HG02642 (cell line): ENCODE data around the gene CALHM1.
"Not testable (repeated sequence)": the region's sequence is repeated elsewhere in the genome, so short reads cannot be mapped to it uniquely, and the experiment has no call there.

Experiments
- ATAC-seq: cut with Tn5 transposase; IDR thresholded peaks from one replicate; pipeline ENCODE4 v1.9.1; 2021; ENCODE audit warnings: mild to moderate bottlenecking; ENCODE audit not compliant: unreplicated experiment, poor library complexity

The CALHM1 gene

DNA sequence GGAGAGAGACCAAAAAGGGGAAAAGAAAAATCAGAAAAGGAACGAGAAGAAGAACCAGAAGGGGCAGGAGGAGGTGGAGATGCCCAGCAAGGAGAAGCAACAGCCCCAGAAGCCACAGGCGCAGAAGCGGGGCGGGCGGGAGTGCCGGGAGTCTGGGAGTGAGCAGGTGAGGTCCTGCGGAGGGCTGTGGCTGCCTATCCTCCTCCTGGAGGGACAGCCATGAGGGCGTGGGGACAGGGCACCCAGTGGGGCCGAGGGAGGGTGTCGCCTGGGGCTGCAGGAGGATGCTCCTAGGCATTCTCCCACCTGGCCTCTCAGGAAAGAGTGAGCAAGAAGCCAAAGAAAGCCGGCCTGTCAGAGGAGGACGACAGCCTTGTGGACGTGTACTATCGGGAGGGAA is 18.3 kb downstream of the CALHM1 start:
- ATAC-seq = no peak

DNA sequence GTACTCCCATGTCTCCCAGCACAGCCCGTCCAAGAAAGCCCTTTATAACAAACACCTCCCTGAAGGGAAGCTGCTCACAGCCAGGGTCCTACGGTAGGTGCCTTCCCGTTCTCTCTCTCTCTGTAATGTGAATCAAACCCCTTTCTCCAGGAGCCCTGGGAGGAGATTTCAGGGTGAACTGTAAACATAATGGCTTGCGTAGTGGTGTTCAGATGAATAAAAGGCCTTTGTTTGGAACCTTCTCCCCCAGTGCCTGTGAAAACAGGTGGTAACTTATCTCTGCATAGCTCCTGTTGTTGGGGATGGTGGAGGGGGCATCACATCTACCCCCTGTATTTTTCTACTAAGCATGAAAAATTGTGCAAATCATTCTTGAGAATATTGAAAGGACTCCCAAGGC is 18.9 kb downstream of the CALHM1 start:
- no peak for ATAC-seq

DNA sequence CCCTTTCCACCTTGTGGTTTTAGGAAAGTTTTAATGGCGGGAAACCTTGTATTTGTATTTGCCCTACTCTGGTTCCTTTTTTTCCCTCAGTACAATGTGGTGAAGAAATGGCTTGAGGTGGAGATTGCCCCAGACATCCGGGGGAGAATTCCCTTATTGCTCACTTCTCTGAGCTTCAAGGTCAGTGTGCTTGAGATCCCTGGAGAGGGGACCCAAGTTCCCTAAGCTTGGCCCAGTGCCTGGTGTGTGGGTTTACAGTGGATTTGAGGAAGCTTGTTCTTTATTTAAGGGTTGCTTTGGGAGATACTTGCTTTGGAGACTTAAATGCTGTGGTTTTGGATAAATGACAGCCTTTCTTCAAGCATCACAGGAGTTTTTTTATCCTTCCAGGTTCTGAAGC is 24.8 kb downstream of the CALHM1 start:
- ATAC-seq = no peak

DNA sequence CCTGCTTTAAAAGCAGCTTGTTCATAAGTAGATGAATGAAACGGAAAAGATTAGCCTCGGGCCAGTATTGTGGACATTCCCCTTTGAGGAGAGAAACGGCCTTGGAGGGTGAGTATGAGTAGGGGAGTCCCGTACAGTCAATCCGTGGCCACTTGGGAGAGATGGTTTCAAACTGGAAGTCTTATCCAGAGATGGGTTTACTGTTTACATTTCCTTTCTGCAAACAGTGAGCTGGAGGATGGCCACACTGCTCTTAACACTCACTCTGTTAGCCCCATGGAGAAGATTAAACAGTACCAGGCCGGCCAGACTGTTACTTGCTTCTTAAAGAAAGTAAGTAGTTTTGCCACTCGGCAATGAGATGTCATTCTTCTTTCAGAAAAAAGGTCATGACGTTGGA is 26.8 kb downstream of the CALHM1 start:
- ATAC-seq = no peak

DNA sequence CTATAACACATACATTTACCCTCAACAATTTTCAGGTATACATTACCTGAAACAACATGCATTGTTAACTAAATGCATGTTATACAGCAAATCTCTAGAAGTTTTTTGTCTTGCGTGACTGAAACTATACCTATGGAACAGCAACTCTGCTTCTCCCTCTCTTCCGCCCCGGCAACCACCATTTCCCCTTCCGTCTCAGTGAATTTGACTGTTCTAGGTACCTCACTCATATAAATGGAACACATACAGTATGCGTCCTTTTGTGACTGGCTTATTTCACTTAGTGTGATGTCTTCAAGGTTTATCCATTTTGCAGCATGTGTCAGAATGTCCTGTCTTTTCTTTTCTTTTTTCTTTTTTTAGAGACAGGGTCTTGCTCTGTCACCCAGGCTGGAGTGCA is 29.1 kb downstream of the CALHM1 start:
- no peak for ATAC-seq

DNA sequence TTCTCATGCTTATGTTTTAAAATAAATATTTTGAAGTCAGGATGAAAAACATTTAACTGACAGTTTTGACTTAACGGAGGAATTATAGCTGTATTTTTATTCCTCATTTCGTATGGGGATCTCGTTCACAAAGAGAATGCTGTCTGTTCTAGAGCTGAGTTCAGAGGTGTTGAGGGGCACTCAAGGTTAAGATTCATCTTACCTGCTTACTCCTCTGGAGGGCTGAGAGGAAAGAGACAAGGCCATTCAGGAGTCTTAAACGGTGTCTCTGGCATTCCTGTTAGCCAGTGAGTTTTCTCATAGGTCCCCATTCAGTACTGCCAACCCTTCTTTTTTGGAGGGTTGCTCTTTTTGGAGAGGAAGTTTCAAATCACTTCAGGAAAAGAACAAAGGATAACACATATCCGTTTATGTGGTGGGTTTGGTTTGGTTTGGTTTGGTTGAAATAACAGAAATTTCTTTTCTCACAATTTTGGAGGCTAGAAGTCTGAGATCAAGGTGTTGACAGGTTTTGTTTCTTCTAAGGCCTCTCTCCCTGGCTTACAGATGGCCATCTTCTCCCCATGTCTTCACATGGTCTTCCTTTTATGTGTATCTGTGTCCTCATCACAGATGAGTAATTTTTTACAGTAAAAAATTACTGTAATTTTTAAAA is 29.6 kb downstream of the CALHM1 start:
- ATAC-seq = no peak

DNA sequence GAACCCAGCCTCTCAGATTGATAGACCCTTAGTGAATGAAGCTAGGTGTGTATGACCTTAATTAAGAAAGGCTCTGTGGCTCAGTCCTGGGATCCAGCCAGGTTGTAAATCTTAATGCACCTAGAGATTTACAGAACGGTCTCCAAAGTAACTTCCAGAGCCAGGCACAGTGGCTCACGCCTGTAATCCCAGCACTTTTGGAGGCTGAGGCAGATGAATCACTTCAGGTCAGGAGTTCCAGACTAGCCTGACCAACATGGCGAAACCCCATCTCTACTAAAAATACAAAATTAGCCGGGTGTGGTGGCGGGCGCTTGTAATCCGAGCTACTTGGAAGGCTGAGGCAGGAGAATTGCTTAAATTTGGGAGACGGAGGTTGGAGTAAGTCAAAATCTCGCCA is 30.8 kb downstream of the CALHM1 start:
- ATAC-seq = no peak

DNA sequence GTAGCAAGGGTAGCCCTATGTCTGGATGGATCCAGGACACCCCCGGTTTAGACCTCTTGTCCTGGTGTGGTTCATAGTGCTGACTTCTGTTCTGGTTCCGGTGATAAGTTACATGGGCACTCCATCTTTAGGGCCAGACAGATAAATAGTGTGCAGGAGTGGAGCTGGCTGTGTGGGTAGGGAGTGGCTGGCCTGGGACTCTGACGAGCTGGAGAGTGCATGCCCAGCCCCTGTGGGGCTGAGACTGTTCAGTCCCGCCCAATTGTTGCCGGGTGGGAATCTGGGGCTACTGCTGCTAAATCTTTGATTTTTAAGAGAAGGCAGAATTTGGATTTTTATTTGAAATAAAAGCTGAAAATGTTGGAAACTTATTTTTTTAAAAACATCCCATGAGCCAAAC is 35.0 kb downstream of the CALHM1 start:
- ATAC-seq = no peak

DNA sequence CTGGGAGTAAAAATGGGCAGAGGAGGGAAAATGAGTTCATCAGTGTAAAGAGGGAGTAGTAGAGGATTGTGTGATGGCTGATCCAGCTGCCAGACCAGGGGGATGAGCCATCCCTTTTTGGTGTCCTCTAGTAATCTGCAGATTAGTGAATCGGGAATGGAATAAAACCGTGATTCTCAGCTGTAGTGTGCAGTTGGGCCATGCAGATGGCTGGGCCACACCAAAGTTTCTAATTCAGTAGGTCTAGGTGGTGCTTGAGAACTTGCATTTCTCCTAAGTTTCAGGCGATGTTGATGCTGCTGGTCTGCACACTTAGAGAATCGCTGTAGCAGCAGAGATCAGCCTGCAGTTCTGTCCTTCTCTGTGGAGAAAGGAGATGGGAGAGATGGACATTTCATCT is 39.6 kb downstream of the CALHM1 start:
- ATAC-seq = no peak

DNA sequence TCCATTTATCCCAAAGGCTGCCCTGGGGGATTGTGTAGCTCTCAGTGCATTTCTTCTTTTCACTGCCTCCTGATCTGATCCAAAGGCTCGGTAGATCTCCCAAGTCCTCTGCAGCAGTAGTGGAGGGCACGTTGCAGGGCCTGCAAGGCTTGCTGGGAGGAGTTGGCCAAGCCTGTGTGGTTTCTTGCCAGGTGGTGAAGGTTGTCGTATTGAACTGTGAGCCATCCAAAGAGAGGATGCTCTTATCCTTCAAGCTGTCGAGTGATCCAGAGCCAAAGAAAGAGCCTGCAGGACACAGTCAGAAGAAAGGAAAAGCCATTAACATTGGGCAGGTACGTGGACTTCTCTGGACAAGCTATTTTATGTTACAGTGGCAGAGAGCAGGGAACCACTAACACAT is 41.1 kb downstream of the CALHM1 start:
- ATAC-seq = no peak

DNA sequence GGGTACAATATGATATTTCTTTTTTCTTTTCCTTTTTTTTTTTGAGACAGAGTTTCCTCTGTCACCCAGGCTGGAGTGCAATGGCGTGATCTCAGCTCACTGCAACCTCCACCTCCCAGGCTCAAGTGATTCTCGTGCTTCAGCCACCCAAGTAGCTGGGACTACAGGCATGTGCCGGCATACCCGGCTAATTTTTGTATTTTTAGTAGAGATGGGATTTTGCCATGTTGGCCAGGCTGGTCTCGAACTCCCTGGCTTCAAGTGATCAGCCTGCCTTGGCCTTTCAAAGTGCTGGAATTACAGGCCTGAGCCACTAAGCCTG is 41.6 kb downstream of the CALHM1 start:
- ATAC-seq = not testable (repeated sequence)

DNA sequence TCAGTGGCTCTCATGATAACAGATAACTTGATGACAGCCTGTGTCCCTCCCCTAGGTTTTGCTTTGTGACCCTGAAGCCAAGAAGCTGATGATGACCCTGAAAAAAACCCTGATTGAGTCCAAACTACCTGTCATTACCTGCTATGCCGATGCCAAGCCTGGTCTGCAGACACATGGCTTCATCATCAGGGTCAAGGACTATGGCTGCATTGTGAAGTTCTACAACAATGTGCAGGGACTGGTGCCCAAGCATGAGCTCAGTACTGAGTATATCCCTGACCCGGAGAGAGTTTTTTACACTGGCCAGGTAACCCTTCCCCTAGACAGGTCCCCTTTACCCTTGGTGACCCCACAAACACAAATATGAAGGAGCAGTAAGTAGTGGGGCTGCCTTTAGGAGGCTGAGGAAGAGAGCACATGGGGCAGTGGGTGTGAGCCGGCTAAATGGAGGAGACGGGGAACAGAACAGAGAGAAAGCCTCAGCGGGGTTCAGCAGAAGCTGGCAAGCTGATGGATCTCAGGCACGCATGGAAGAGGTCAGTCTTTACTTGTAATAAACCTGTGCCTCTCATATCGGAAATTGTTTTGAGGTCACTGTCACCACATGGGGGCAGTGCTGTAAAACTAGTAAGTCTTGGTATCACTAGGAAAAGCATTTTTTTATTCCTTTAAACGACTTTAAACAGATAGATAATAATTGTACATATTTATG is 42.1 kb downstream of the CALHM1 start:
- no peak for ATAC-seq

DNA sequence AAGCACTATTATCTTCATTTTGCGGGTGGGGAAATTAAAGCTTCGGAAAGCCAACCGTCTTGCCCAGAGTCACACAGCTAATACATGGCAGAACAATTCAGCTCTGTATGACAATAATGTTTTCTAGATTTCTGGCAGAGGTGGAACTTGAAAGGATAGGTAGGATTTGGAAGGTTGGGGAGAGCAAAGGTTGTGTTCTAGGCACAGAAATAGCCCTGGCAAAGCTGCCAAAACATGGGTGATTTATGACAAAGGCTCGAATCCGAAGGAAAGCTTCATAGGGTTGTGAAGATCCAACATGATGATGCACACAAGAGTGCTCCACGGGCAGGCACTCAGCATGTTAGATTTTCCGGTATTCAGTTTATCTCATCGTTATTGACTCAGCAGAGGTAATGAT is 43.1 kb downstream of the CALHM1 start:
- ATAC-seq = no peak

DNA sequence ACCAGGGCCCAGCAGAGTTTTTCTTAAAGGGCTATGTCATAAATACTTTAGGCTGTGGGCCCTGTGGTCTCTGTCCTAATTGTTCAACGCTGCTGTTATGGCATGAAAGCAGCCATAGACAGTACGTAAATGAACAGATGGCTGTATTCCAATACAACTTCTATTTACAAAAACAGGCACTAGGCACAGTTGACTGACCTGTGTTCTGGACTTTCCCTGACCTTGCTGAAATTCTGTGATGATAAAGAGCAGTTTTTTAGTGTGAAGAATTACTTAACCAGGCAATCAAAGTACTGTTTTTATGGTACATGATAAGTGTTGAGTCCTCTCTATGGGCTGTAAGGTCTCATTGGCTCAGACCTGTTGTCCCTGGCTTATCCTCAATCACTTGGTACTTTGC is 45.1 kb downstream of the CALHM1 start:
- ATAC-seq = no peak
